Cardiac fibroblast (primary cell): ENCODE results near the gene RENBP.

ENCODE experiments used
- DNase-seq, 2 donors: peaks; one replicate each; pipeline versions ENCODE4 v3.0.0 to v3.0.0-alpha.2; 2010; ENCODE audit warnings: low read depth in 2 of 2
- H3K4me3 ChIP-seq, 2 donors: replicated peaks in 1 of 2; 1 replicate in 1 of 2; 2 replicates in 1 of 2; pipeline ENCODE4 v1.5.1; 2011; ENCODE audit warnings: low read depth in 2 of 2, low read length in 2 of 2, mild to moderate bottlenecking in 2 of 2, moderate library complexity in 1 of 2
- CTCF ChIP-seq: IDR thresholded peaks from one replicate; pipeline ENCODE4 v1.5.1; 2011; ENCODE audit warnings: low read depth, mild to moderate bottlenecking, low read length, inconsistent platforms

Gene RENBP

GRCh38 chrX:153960077-153960476 is 15.6 kb upstream of the RENBP start:
- TF ChIP-seq CTCF, result no peak
- H3K4me3 ChIP-seq, result no peak overlapping the region
- DNase-seq, result no peak

- DNase-seq, result no peak
- no peak overlapping the region for H3K4me3 ChIP-seq
- no peak for TF ChIP-seq CTCF
Observed at GRCh38 chrX:153959649-153960048, 15.2 kb upstream of the RENBP start.

- no peak for TF ChIP-seq CTCF
- no peak for DNase-seq
- no peak overlapping the region for H3K4me3 ChIP-seq
Observed at GRCh38 chrX:153958605-153959004, 14.2 kb upstream of the RENBP start.

GRCh38 chrX:153957224-153957623 is 12.8 kb upstream of the RENBP start:
- DNase-seq, result no peak
- H3K4me3 ChIP-seq, result no peak overlapping the region
- no peak for TF ChIP-seq CTCF

GRCh38 chrX:153956044-153956907 is 11.8 kb upstream of the RENBP start:
- no peak overlapping the region for H3K4me3 ChIP-seq
- TF ChIP-seq CTCF, result no peak
- DNase-seq, result no peak

GRCh38 chrX:153955228-153955732 is 10.8 kb upstream of the RENBP start:
- DNase-seq, result no peak
- H3K4me3 ChIP-seq, result no peak overlapping the region
- no peak for TF ChIP-seq CTCF
